HepG2 (cell line): ENCODE results near the gene PIGL. TPM values are rescaled to one million over a fixed set of nuclear protein-coding genes. Genes with fewer than 3 reads are reported as not detected.
A peak's percentile ranks its signal among the peaks of the same experiment; 100 is the strongest.

Source experiments
- ARID2 ChIP-seq: sonication (generic); formaldehyde crosslinking; IDR thresholded peaks from 2 replicates; pipeline ENCODE4 v1.8.1; 2022; ENCODE audit warnings: mild to moderate bottlenecking, missing genetic modification reagents, borderline replicate concordance
- ATF4 ChIP-seq, 2 experiments: fragments of 450-650 bp in 1 of 2; sonication (generic) in 1 of 2; formaldehyde crosslinking; IDR thresholded peaks; 2 replicates each; pipeline versions ENCODE4 v1.5.0 to v1.8.0; 2020 to 2022; ENCODE audit warnings: mild to moderate bottlenecking in 1 of 2, missing genetic modification reagents in 1 of 2
- ATF5 ChIP-seq: sonication (generic); formaldehyde crosslinking; IDR thresholded peaks from 2 replicates; pipeline ENCODE4 v1.4.0; 2020; ENCODE audit warnings: mild to moderate bottlenecking, low read depth, missing genetic modification reagents
- CEBPZ ChIP-seq: IDR thresholded peaks from 2 replicates; pipeline ENCODE4 v1.6.1; 2012; ENCODE audit warnings: low read length, improper control_type of control experiment
- FOXA1 ChIP-seq, 2 experiments: fragments of 450-650 bp in 1 of 2; sonication (generic) in 1 of 2; formaldehyde crosslinking in 1 of 2; IDR thresholded peaks; 2 replicates each; pipeline versions ENCODE4 v1.4.0 to v1.6.1; 2016 to 2020; ENCODE audit warnings: missing genetic modification reagents in 1 of 2
- KAT8 ChIP-seq: IDR thresholded peaks from 2 replicates; pipeline ENCODE4 v1.6.1; 2016; ENCODE audit warnings: missing genetic modification reagents, missing compliant biosample characterization
- MAZ ChIP-seq, 2 experiments: sonication (generic) in 1 of 2; formaldehyde crosslinking in 1 of 2; IDR thresholded peaks; 2 replicates each; pipeline versions ENCODE4 v1.5.0 to v1.6.1; 2012 to 2020; ENCODE audit warnings: low read depth in 2 of 2, mild to moderate bottlenecking in 2 of 2, borderline replicate concordance in 1 of 2, improper control_type of control experiment in 1 of 2, low read length in 1 of 2, missing genetic modification reagents in 1 of 2, moderate library complexity in 1 of 2
- MEIS2 ChIP-seq: sonication (generic); formaldehyde crosslinking; IDR thresholded peaks from 2 replicates; pipeline ENCODE4 v1.9.0; 2021; ENCODE audit warnings: mild to moderate bottlenecking, missing genetic modification reagents
- MXD3 ChIP-seq: IDR thresholded peaks from 2 replicates; pipeline ENCODE4 v1.6.1; 2016; ENCODE audit warnings: mild to moderate bottlenecking, missing biosample characterization, missing genetic modification reagents
- NFE2L2 ChIP-seq: fragments of 150-350 bp; IDR thresholded peaks from 2 replicates; pipeline ENCODE4 v1.6.1; 2014; ENCODE audit warnings: low read length
- NR1H2 ChIP-seq: sonication (generic); formaldehyde crosslinking; IDR thresholded peaks from 2 replicates; pipeline ENCODE4 v1.8.1; 2022; ENCODE audit warnings: low read depth, missing genetic modification reagents, borderline replicate concordance
- XRCC5 ChIP-seq: fragments of 200-400 bp; formaldehyde crosslinking; optimal IDR thresholded peaks from 2 replicates; pipeline ENCODE3; 2017; ENCODE audit warnings: mild to moderate bottlenecking, low read length
- ZBTB34 ChIP-seq: sonication (generic); formaldehyde crosslinking; IDR thresholded peaks from 2 replicates; pipeline ENCODE4 v1.8.0; 2022; ENCODE audit warnings: mild to moderate bottlenecking, missing genetic modification reagents
- ZNF414 ChIP-seq: sonication (generic); formaldehyde crosslinking; IDR thresholded peaks from 2 replicates; pipeline ENCODE4 v1.5.0; 2020; ENCODE audit warnings: missing genetic modification reagents
- ZXDC ChIP-seq: sonication (generic); formaldehyde crosslinking; IDR thresholded peaks from 2 replicates; pipeline ENCODE4 v1.5.0; 2020; ENCODE audit warnings: mild to moderate bottlenecking, missing genetic modification reagents
- polyA plus RNA-seq, 8 experiments: library from polyadenylated mRNA; depleted of rRNA in 3 of 8; stranded (reverse) in 7 of 8; unstranded in 1 of 8; fragments of >200 nt; fragmentation: Illumina TruSeq in 4 of 8; extraction: Trizol in 4 of 8; gene quantifications; 2 replicates each; pipeline versions ENCODE4 v1.2.1 to v1.2.3, GENCODE V29; 2011 to 2016; ENCODE audit warnings: low read depth in 4 of 8, missing spikeins in 1 of 8, mixed read lengths in 1 of 8; ENCODE audit not compliant: insufficient read depth in 1 of 8
- total RNA-seq, 5 experiments: library from RNA; depleted of rRNA; stranded (reverse); fragments of >200 nt; fragmentation: Illumina TruSeq; extraction: Trizol; gene quantifications; 2 replicates each; pipeline ENCODE4 v1.2.3, GENCODE V29; 2016; ENCODE audit warnings: low read depth in 1 of 5

The PIGL gene
- total and polyA plus RNA-seq, 2 of the 13 experiments (the other 11 are each of a cell fraction or from before 2014, with no cell fraction given), result 28.5 to 63.8 TPM

GRCh38 chr17:16215273-16215964 is 1.6 kb upstream of the PIGL start, which contains the start of gene NCOR1 (continued):
- TF ChIP-seq CEBPZ, result no peak
- peak; percentile 90; the same call in 1 of the 2 replicates for TF ChIP-seq ZXDC
- TF ChIP-seq ARID2 (CRISPR knock-in tag), result peak; percentile 4; the same call in 1 of the 2 replicates
- TF ChIP-seq MEIS2 (CRISPR knock-in tag), result peak; percentile 15; the same call in 1 of the 2 replicates
- TF ChIP-seq NFE2L2, result no peak
- TF ChIP-seq MXD3 (CRISPR knock-in tag), result peak; percentile 55; the same call in 1 of the 2 replicates
- TF ChIP-seq ATF4 (CRISPR knock-in tag; IDR thresholded peaks at IDR 0.05), result no peak; a peak in 1 of 4 replicates
- peak; percentile 18 for TF ChIP-seq XRCC5
- TF ChIP-seq NR1H2 (CRISPR knock-in tag), result 0 out of 2 replicates have a peak, but pooled peaks have one; percentile 34
- TF ChIP-seq KAT8 (CRISPR knock-in tag), result peak; percentile 86
- no peak for TF ChIP-seq FOXA1 (IDR thresholded peaks at IDR 0.05)
- TF ChIP-seq FOXA1 (CRISPR knock-in tag; IDR thresholded peaks at IDR 0.05), result no peak; the same call in 1 of the 2 replicates
- TF ChIP-seq ATF5 (CRISPR knock-in tag), result no peak
- peak; percentile 62; the same call in 1 of the 2 replicates for TF ChIP-seq MAZ (IDR thresholded peaks at IDR 0.05; ENCODE audit: borderline replicate concordance, low read depth, low read length)
- peak; percentile 76; the same call in 1 of the 2 replicates for TF ChIP-seq MAZ (CRISPR knock-in tag; IDR thresholded peaks at IDR 0.05; ENCODE audit: low read depth)
- TF ChIP-seq ZBTB34 (CRISPR knock-in tag), result no peak
- TF ChIP-seq ZNF414 (CRISPR knock-in tag), result no peak
